Kidney epithelial cell (primary cell): ENCODE results near the gene NME7. TPM values are rescaled to one million over a fixed set of nuclear protein-coding genes. Genes with fewer than 3 reads are reported as not detected.

Experiments used
- DNase-seq: peaks from one replicate; pipeline ENCODE4 v3.0.0-alpha.2; 2010; ENCODE audit warnings: low read depth
- H3K27me3 ChIP-seq: 2 replicates; pipeline ENCODE4 v1.6.0; 2011; ENCODE audit warnings: low read length; ENCODE audit not compliant: control insufficient read depth, insufficient read depth
- H3K36me3 ChIP-seq: 2 replicates; pipeline ENCODE4 v1.5.1; 2011; ENCODE audit warnings: low read length; ENCODE audit not compliant: control insufficient read depth, insufficient read depth
- H3K4me3 ChIP-seq: 2 replicates; pipeline ENCODE4 v1.5.1; 2011; ENCODE audit warnings: low read depth, mild to moderate bottlenecking, control low read depth, low read length
- CTCF ChIP-seq: IDR thresholded peaks from 2 replicates; pipeline ENCODE4 v1.5.1; 2011; ENCODE audit warnings: mild to moderate bottlenecking, moderate library complexity, low read length, control low read depth, inconsistent platforms; ENCODE audit not compliant: insufficient read depth, poor library complexity, severe bottlenecking
- total RNA-seq: library from RNA; depleted of rRNA; stranded (reverse); fragments of >200 nt; gene quantifications from 2 replicates; pipeline ENCODE4 v1.2.3, GENCODE V29; 2015

The NME7 gene
- total RNA-seq, 1 donor from 2014 or later, result 24.4 TPM

GRCh38 chr1:169143346-169143745, 224.3 kb downstream of the NME7 start:
- no peak for TF ChIP-seq CTCF
- Histone ChIP-seq H3K36me3 (no peaks in the 10 kb centered on the region), H3K4me3 (no peak overlapping the region), H3K27me3 (no peaks in the 10 kb centered on the region)
- DNase-seq, result no peak

DNA sequence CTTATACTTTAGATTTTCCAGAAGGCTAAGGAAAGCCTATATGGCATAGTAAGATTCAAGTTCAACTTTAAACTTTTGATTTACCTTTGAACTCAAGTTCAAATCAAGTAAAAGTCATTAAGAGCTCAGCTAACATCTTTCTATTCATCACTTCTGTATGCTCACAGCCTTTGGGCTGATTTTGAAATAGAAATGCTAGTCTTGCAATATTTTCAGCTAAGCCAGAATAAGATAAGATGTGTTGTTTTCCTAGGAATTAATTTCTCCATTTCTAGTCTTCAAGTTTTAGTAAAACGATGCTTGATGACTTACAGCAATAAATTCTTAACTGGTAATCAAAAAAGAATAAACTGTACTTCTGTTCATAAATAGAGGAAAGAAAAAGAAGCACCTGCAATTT, 225.5 kb downstream of the NME7 start:
- Histone ChIP-seq H3K4me3 (no peak overlapping the region), H3K36me3 (no peaks in the 10 kb centered on the region), H3K27me3 (no peaks in the 10 kb centered on the region)
- DNase-seq, result no peak
- no peak for TF ChIP-seq CTCF

DNA sequence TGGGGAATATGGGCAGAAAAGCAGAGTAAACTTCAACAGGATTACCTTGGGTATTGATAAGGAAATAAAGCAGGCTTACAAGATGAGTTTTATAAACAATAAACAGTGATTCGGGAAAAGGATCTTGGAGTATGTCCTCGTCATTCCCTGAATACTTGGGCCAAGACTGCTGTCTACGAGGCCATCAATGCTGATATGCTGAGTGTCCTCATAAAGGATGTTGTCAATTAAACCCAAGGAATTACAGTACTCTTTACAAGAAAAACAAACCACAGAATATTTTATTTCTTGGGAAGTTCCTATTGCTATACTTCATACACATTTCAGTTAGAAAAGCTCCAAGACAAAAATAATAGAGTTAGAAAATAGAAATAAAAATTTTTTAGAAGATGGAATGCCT, 226.2 kb downstream of the NME7 start:
- TF ChIP-seq CTCF, result no peak
- H3K27me3 ChIP-seq, result no peaks in the 10 kb centered on the region
- no peak for DNase-seq
- no peaks in the 10 kb centered on the region for H3K36me3 ChIP-seq
- no peak overlapping the region for H3K4me3 ChIP-seq

GRCh38 chr1:169138866-169139670, 228.5 kb downstream of the NME7 start:
- Histone ChIP-seq H3K36me3 (no peaks in the 10 kb centered on the region), H3K4me3 (no peak overlapping the region), H3K27me3 (no peaks in the 10 kb centered on the region)
- no peak for DNase-seq
- no peak for TF ChIP-seq CTCF

DNA sequence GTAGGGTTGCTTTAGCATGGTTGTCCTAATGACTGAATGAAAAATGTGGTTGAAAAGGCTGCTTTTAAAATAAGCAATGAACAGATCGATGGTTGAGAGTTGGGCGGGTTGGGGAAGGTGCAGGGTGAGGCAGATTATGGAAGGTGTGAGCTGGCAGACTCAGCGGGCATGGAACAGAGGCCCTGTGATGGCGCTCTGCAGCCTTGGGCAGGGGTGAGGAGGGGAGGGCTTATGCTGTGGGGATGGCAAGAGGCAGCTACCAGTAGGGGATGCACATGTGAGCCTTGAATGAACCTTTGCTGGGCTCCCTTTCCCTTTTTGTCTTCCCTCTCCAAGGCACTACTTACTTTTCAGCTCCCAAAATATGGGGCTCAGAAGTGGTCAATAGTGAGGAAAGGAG, 230.2 kb downstream of the NME7 start:
- H3K27me3 ChIP-seq, result no peaks in the 10 kb centered on the region
- no peak for TF ChIP-seq CTCF
- DNase-seq, result no peak
- no peaks in the 10 kb centered on the region for H3K36me3 ChIP-seq
- no peak overlapping the region for H3K4me3 ChIP-seq
